Renal pelvis (tissue), 4 donors: ENCODE data around the gene TMEFF1. TPM values are rescaled to one million over a fixed set of nuclear protein-coding genes. Genes with fewer than 3 reads are reported as not detected.
"Not testable (repeated sequence)": the region's sequence is repeated elsewhere in the genome, so short reads cannot be mapped to it uniquely, and the experiment has no call there.

Experiments used
- DNase-seq: peaks from one replicate; pipeline ENCODE4 v3.0.0-alpha.2; 2013
- polyA plus RNA-seq, 3 donors: library from polyadenylated mRNA; unstranded; fragments of 120-200 nt; gene quantifications; one replicate each; pipeline ENCODE4 v1.2.1, GENCODE V29; 2013; ENCODE audit not compliant: insufficient read length in 3 of 3

TMEFF1 gene
- polyA plus RNA-seq, 3 donors = 4.4 to 11.9 (median 8.5) TPM

GRCh38 chr9:100479820-100480219 is 6.9 kb downstream of the TMEFF1 start:
- no peak for DNase-seq

- no peak for DNase-seq
Measured at GRCh38 chr9:100485196-100485595, 12.2 kb downstream of the TMEFF1 start.

GRCh38 chr9:100486479-100487176 is 13.7 kb downstream of the TMEFF1 start:
- DNase-seq = no peak

GRCh38 chr9:100488177-100488576 is 15.2 kb downstream of the TMEFF1 start:
- no peak for DNase-seq

- DNase-seq = no peak
Measured at GRCh38 chr9:100489836-100490235, 16.9 kb downstream of the TMEFF1 start.

GRCh38 chr9:100492952-100493351 is 20.0 kb downstream of the TMEFF1 start:
- DNase-seq = no peak

GRCh38 chr9:100498592-100498991 is 25.6 kb downstream of the TMEFF1 start:
- no peak for DNase-seq

GRCh38 chr9:100499460-100499859 is 26.5 kb downstream of the TMEFF1 start:
- DNase-seq = no peak

GRCh38 chr9:100499866-100500265 is 26.9 kb downstream of the TMEFF1 start:
- DNase-seq = no peak

- DNase-seq = peak; percentile 5
Measured at GRCh38 chr9:100505564-100506159, 32.7 kb downstream of the TMEFF1 start.

GRCh38 chr9:100507350-100507749 is 34.4 kb downstream of the TMEFF1 start:
- not testable (repeated sequence) for DNase-seq

GRCh38 chr9:100511205-100511604 is 38.3 kb downstream of the TMEFF1 start:
- no peak for DNase-seq

- no peak for DNase-seq
Measured at GRCh38 chr9:100515578-100516494, 42.9 kb downstream of the TMEFF1 start.

- no peak for DNase-seq
Measured at GRCh38 chr9:100521282-100521681, 48.3 kb downstream of the TMEFF1 start.

- DNase-seq = no peak
Measured at GRCh38 chr9:100525563-100525962, 52.6 kb downstream of the TMEFF1 start.

- DNase-seq = not testable (repeated sequence)
Measured at GRCh38 chr9:100527180-100527794, 54.3 kb downstream of the TMEFF1 start.

GRCh38 chr9:100534401-100534800 is 61.5 kb downstream of the TMEFF1 start:
- DNase-seq = no peak

- no peak for DNase-seq
Measured at GRCh38 chr9:100540327-100540726, 67.4 kb downstream of the TMEFF1 start.

GRCh38 chr9:100549048-100549447 is 76.1 kb downstream of the TMEFF1 start:
- DNase-seq = no peak

- no peak for DNase-seq
Measured at GRCh38 chr9:100554935-100555401, 82.0 kb downstream of the TMEFF1 start.

- DNase-seq = no peak
Measured at GRCh38 chr9:100555471-100555870, 82.5 kb downstream of the TMEFF1 start.

GRCh38 chr9:100557053-100557452 is 84.1 kb downstream of the TMEFF1 start:
- DNase-seq = no peak
